ENCODE data around the gene PCGF3. TPM values are rescaled to one million over a fixed set of nuclear protein-coding genes. Genes with fewer than 3 reads are reported as not detected.

PCGF3 gene
- total RNA-seq, 1 experiment from 2014 or later = 31.5 TPM

DNA sequence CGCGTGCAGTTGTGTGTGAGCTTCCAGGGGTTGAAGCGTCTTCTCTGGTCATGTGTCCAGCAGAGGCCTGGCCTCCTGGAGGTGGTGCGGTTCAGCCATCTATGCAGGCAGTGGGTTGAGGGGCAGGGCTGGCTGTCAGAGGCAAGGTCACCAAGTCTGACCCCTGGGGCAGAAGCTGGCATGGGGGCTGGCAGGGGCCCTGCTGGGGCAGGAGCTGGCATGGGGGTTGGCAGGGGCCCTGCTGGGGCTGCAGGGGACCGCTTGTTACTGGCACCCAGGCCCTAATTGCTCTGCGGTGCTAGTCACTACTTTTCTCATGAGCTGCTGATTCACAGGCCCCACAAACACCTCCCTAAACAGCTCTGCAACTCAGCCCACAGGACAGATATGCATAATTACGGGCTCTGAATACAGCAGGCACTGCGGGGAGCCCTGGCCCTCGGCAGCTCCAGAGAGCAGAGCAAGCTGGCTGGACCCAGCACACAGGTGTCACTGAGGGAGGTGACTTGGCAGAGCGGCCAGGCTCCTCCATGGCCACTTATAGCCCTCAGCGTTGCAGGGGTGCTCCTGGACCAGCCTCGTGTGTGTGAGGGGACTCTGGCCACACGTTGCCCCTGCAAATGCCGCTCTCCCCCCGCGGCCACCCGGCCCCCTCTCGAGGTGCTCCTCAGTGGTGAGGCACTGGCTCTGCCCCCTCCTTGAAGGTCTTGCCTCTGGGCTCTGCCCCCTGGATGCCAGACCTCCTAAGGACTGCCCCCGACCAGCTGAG lies 87.6 kb downstream of the PCGF3 start:
- no peaks in the 10 kb centered on the region for H3K79me2 ChIP-seq (ENCODE audit: low read length)
- no peaks in the 10 kb centered on the region for H3K36me3 ChIP-seq (ENCODE audit: low read depth, low read length)
- peaks cover 13% of the 10 kb centered on the region for H3K27me3 ChIP-seq (ENCODE audit: low read length)
- H3K9me2 ChIP-seq (replicated peaks; ENCODE audit: low read length) = no peaks in the 10 kb centered on the region
- no peak overlapping the region for H2AFZ ChIP-seq (ENCODE audit: low read length)
- H3K9ac ChIP-seq (ENCODE audit: low read length) = no peak overlapping the region
- intact Hi-C loops (cut with micrococcal nuclease) = no loop called here
- ATAC-seq = no peak
- peak overlapping the region; percentile 72 for H3K4me2 ChIP-seq (ENCODE audit: low read length)
- DNase-seq = no peak
- POLR2A ChIA-PET (ENCODE audit: unreplicated experiment) = no interaction called here
- BruUV-seq (replicated peaks) = no TSS peak
- H3K27ac ChIP-seq (ENCODE audit: low read length) = no peak overlapping the region
- no peaks in the 10 kb centered on the region for H4K20me1 ChIP-seq (ENCODE audit: low read length)
- no peaks in the 10 kb centered on the region for H3K9me3 ChIP-seq (ENCODE audit: low read length)
- CTCF ChIA-PET = no interaction called here
- peak overlapping the region; percentile 50; the same call in 1 of the 2 replicates for H3K4me3 ChIP-seq (ENCODE audit: low read length)
- no peaks in the 10 kb centered on the region for H3F3A ChIP-seq (ENCODE audit: low read length, unreplicated experiment)
- TF ChIP-seq EZH2 (IDR thresholded peaks at IDR 0.05; ENCODE audit: low read length, unreplicated experiment) (no peak), EZH2phosphoT487 (IDR thresholded peaks at IDR 0.05; ENCODE audit: borderline replicate concordance, low read length) (no peak)
- TF ChIP-seq, protein P1, sequence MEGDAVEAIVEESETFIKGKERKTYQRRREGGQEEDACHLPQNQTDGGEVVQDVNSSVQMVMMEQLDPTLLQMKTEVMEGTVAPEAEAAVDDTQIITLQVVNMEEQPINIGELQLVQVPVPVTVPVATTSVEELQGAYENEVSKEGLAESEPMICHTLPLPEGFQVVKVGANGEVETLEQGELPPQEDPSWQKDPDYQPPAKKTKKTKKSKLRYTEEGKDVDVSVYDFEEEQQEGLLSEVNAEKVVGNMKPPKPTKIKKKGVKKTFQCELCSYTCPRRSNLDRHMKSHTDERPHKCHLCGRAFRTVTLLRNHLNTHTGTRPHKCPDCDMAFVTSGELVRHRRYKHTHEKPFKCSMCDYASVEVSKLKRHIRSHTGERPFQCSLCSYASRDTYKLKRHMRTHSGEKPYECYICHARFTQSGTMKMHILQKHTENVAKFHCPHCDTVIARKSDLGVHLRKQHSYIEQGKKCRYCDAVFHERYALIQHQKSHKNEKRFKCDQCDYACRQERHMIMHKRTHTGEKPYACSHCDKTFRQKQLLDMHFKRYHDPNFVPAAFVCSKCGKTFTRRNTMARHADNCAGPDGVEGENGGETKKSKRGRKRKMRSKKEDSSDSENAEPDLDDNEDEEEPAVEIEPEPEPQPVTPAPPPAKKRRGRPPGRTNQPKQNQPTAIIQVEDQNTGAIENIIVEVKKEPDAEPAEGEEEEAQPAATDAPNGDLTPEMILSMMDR (conservative IDR thresholded peaks at IDR 0.05; ENCODE audit: low read depth, low read length) = no peak
- H3K4me1 ChIP-seq (ENCODE audit: insufficient read depth, low read length) = no peaks in the 10 kb centered on the region

DNA sequence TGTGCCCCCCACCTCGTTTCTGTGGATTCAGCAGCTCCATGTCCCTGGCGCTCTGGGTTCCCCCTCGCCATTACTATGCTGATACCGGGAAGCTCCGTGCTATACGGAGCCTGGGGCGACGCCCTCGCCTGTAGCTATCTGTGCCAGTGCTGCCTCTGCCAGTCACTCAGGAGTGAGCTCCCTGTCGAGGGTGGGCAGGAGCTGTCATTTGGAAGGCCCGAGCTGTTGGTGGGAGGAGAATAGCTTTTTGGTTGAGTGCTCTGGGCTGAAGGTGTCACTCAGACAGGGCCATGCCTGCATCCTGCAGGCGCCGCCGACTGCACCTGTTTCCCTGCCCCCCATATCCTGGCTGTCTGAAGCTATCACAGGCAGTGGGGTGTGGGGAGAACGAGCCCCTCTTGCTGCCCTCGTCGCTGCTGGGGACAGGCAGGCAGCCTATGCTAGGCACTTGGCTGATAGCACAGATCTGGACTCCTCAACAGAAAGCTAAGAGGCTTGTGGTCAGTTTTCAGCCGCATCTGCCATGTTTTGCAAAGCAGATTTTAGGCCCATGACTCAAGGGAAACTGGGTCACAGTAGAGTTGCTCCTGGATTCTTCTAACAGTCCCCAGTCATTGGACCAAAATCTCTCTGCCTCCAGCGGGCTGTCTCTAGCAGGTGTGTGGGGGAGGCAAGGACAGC lies 88.4 kb downstream of the PCGF3 start:
- POLR2A ChIA-PET (ENCODE audit: unreplicated experiment) = no interaction called here

More for the DNA sequence above, 88.4 kb downstream of the PCGF3 start:
- CTCF ChIA-PET = no interaction called here
- Histone ChIP-seq H4K20me1 (ENCODE audit: low read length) (no peaks in the 10 kb centered on the region), H3K4me3 (ENCODE audit: low read length) (no peak overlapping the region), H3K36me3 (ENCODE audit: low read depth, low read length) (no peaks in the 10 kb centered on the region), H3F3A (ENCODE audit: low read length, unreplicated experiment) (no peaks in the 10 kb centered on the region), H3K4me1 (ENCODE audit: insufficient read depth, low read length) (peaks cover 2% of the 10 kb centered on the region; the same call in 1 of the 2 replicates), H3K9me3 (ENCODE audit: low read length) (no peaks in the 10 kb centered on the region), H3K79me2 (ENCODE audit: low read length) (no peaks in the 10 kb centered on the region), H3K9ac (ENCODE audit: low read length) (no peak overlapping the region), H3K27ac (ENCODE audit: low read length) (no peak overlapping the region), H3K27me3 (ENCODE audit: low read length) (peaks cover 13% of the 10 kb centered on the region), H3K4me2 (ENCODE audit: low read length) (no peak overlapping the region), H3K9me2 (replicated peaks; ENCODE audit: low read length) (no peaks in the 10 kb centered on the region), H2AFZ (ENCODE audit: low read length) (no peak overlapping the region)
- ATAC-seq = no peak
- TF ChIP-seq EZH2phosphoT487 (IDR thresholded peaks at IDR 0.05; ENCODE audit: borderline replicate concordance, low read length) (no peak), EZH2 (IDR thresholded peaks at IDR 0.05; ENCODE audit: low read length, unreplicated experiment) (no peak)
- TF ChIP-seq, protein P1 (conservative IDR thresholded peaks at IDR 0.05; ENCODE audit: low read depth, low read length) = no peak
- intact Hi-C loops (cut with micrococcal nuclease) = no loop called here
- BruUV-seq (replicated peaks) = no TSS peak
- DNase-seq = no peak
